Muscle layer of duodenum (tissue), 2 donors: ENCODE data around the gene RFXANK.

Source experiments
- H3K27ac ChIP-seq: one replicate; pipeline ENCODE4 v1.7.0; 2013; ENCODE audit warnings: mild to moderate bottlenecking, low read length
- H3K27me3 ChIP-seq: one replicate; pipeline ENCODE4 v1.7.0; 2013; ENCODE audit warnings: low read depth, mild to moderate bottlenecking, control low read depth, low read length
- H3K36me3 ChIP-seq, 2 donors: one replicate each; pipeline ENCODE4 v1.7.0; 2013; ENCODE audit warnings: low read length in 2 of 2, control low read depth in 1 of 2, mild to moderate bottlenecking in 1 of 2; ENCODE audit not compliant: insufficient read depth in 2 of 2, control insufficient read depth in 1 of 2
- H3K4me1 ChIP-seq, 2 donors: one replicate each; pipeline ENCODE4 v1.7.0; 2013; ENCODE audit warnings: low read length in 2 of 2, mild to moderate bottlenecking in 2 of 2, control low read depth in 1 of 2, moderate library complexity in 1 of 2; ENCODE audit not compliant: insufficient read depth in 2 of 2, control insufficient read depth in 1 of 2
- H3K4me3 ChIP-seq, 2 donors: one replicate each; pipeline ENCODE4 v1.7.0; 2013; ENCODE audit warnings: low read length in 2 of 2, low read depth in 1 of 2, mild to moderate bottlenecking in 1 of 2
- H3K9me3 ChIP-seq, 2 donors: one replicate each; pipeline ENCODE4 v1.7.0; 2013; ENCODE audit warnings: low read length in 2 of 2, control low read depth in 1 of 2, mild to moderate bottlenecking in 1 of 2; ENCODE audit not compliant: control insufficient read depth in 1 of 2
- donor health status: healthy.

The RFXANK gene

DNA sequence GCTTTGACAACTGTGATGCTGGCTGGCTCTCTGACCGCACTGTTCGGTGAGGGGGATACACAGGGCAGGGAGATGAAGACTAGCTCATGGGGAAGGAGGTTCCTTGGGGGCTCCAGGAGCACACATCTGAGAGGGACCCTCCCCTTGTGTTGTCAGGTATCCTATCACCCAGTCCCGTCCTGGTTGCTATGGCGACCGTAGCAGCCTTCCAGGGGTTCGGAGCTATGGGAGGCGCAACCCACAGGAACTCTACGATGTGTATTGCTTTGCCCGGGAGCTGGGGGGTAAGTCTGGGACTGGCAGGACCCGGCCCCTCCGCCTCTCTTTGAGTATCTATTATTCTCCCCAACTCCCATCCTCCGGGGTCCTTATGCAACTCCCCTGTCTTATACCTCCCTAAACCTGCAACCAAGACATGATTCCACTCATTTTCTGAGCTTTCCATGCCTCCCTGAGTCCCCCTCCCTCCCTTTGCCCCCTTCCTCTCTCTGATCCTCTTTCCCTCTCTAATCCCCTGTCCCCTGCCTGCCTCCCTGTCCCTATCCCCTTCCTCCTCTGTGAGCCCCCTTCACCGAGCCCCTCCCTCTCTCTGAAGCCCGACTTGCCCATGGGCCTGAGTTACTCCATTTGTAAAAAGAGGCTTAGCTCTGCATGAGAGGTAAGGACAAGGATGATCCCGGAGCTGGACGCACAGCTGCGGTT is 32.2 kb downstream of the RFXANK start:
- no peaks in the 10 kb centered on the region for H3K36me3 ChIP-seq
- H3K4me1 ChIP-seq: peaks cover 0 to 11% of the 10 kb centered on the region in 2 donors
- no peak overlapping the region for H3K27ac ChIP-seq
- H3K9me3 ChIP-seq: no peaks in the 10 kb centered on the region
- peaks cover 22% of the 10 kb centered on the region for H3K27me3 ChIP-seq
- peak overlapping the region in 1 of 2 donors; percentile 60 for H3K4me3 ChIP-seq

DNA sequence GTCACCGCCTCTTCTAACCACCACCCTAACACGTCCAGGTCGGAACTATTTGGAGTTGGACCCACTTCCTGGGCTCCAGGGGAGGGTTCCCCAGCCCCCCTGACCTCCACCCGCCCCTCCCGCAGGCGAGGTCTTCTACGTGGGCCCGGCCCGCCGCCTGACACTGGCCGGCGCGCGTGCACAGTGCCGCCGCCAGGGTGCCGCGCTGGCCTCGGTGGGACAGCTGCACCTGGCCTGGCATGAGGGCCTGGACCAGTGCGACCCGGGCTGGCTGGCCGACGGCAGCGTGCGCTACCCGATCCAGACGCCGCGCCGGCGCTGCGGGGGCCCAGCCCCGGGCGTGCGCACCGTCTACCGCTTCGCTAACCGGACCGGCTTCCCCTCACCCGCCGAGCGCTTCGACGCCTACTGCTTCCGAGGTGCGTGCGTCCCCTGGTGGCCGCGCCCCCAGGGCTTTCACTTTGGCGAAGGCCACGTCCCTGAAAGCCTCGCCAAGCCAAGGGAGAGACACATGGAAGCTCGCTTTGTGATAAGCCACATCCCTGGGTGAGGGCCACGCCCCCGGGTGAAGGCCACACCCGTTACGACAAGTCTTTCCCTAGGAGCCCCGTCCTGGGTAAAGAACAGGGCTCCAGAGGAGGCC is 32.9 kb downstream of the RFXANK start:
- Histone ChIP-seq H3K4me3 (peak overlapping the region; percentile 21 to 60), H3K9me3 (no peaks in the 10 kb centered on the region), H3K36me3 (no peaks in the 10 kb centered on the region), H3K27ac (no peak overlapping the region), H3K27me3 (peaks cover 22% of the 10 kb centered on the region), H3K4me1 (peaks cover 0 to 11% of the 10 kb centered on the region in 2 donors)

DNA sequence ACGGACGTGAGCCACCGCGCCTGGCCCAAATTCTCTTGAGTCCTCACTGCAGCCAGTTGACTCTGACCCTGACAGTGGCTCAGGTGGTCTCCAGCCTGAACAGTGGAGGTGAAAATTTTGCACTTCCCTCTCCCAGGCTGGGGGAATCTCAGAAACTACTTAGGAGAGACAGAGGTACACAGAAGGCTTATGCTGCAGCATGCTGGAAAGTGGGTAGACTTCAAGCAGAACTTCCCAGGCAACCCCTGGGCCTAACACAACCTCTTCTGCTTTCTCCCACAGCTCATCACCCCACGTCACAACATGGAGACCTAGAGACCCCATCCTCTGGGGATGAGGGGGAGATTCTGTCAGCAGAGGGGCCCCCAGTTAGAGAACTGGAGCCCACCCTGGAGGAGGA is 34.1 kb downstream of the RFXANK start:
- no peak overlapping the region for H3K4me3 ChIP-seq
- no peak overlapping the region for H3K27ac ChIP-seq
- H3K36me3 ChIP-seq: no peaks in the 10 kb centered on the region
- H3K27me3 ChIP-seq: peaks cover 22% of the 10 kb centered on the region
- peaks cover 0 to 11% of the 10 kb centered on the region in 2 donors for H3K4me1 ChIP-seq
- H3K9me3 ChIP-seq: no peaks in the 10 kb centered on the region

DNA sequence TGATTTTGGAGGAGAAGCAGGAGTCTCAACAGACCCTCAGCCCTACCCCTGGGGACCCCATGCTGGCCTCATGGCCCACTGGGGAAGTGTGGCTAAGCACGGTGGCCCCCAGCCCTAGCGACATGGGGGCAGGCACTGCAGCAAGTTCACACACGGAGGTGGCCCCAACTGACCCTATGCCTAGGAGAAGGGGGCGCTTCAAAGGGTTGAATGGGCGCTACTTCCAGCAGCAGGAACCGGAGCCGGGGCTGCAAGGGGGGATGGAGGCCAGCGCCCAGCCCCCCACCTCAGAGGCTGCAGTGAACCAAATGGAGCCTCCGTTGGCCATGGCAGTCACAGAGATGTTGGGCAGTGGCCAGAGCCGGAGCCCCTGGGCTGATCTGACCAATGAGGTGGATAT is 34.6 kb downstream of the RFXANK start:
- Histone ChIP-seq H3K9me3 (no peaks in the 10 kb centered on the region), H3K27ac (no peak overlapping the region), H3K4me1 (peaks cover 0 to 11% of the 10 kb centered on the region in 2 donors), H3K27me3 (peaks cover 22% of the 10 kb centered on the region), H3K4me3 (no peak overlapping the region), H3K36me3 (no peaks in the 10 kb centered on the region)

DNA sequence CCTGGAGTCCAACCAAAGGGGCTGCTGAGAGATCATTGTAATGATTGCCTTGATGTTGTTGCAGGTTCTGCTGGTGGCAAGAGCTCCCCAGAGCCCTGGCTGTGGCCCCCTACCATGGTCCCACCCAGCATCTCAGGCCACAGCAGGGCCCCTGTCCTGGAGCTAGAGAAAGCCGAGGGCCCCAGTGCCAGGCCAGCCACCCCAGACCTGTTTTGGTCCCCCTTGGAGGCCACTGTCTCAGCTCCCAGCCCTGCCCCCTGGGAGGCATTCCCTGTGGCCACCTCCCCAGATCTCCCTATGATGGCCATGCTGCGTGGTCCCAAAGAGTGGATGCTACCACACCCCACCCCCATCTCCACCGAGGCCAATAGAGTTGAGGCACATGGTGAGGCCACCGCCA is 35.2 kb downstream of the RFXANK start:
- Histone ChIP-seq H3K9me3 (peaks cover 0 to 3% of the 10 kb centered on the region in 2 donors), H3K4me1 (peaks cover 0 to 11% of the 10 kb centered on the region in 2 donors), H3K27ac (no peak overlapping the region), H3K27me3 (peaks cover 22% of the 10 kb centered on the region), H3K36me3 (no peaks in the 10 kb centered on the region), H3K4me3 (no peak overlapping the region)

DNA sequence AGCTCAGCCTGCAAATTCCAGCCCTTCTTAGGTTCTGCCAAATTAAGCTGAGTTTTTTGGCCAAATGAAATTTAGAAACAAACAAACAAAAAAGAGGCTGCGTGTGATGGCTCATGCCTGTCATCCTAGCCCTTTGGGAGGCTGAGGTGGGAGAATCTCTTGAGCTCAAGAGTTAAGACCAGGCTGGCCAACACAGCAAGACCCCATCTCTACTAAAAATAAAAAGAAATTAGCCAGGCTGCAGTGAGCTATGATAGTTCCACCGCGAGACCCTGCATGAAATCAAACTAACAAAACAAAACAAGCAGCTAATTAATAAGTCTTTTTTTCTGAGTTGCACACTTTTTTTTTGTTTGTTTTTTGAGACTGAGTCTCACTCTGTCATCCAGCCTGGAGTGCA is 37.6 kb downstream of the RFXANK start:
- Histone ChIP-seq H3K27me3 (peaks cover 12% of the 10 kb centered on the region), H3K9me3 (peaks cover 11 to 21% of the 10 kb centered on the region in 2 donors), H3K4me1 (peaks cover 0 to 8% of the 10 kb centered on the region in 2 donors), H3K27ac (no peak overlapping the region), H3K4me3 (no peak overlapping the region), H3K36me3 (no peaks in the 10 kb centered on the region)

DNA sequence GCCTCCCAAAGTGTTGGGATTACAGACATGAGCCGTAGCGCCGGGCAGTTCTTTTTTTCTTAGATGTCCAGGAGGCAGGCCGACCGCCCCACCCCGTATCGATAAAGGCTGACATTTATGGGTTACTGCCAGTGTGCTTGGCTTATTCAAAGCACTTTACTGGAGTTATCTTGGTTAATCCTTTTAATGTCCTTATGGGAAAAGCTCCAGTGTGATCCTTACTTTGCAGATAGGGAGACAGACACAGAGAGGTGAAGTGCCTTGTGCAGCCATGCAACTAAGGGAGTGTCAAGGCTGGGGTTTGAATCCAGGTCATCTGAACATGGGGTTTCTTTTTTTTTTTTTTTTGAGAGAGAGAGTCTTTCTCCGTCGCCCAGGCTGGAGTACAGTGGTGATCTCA is 38.9 kb downstream of the RFXANK start:
- Histone ChIP-seq H3K9me3 (peaks cover 14 to 30% of the 10 kb centered on the region in 2 donors), H3K4me1 (no peaks in the 10 kb centered on the region), H3K4me3 (no peak overlapping the region), H3K36me3 (no peaks in the 10 kb centered on the region), H3K27ac (no peak overlapping the region), H3K27me3 (peaks cover 10% of the 10 kb centered on the region)

DNA sequence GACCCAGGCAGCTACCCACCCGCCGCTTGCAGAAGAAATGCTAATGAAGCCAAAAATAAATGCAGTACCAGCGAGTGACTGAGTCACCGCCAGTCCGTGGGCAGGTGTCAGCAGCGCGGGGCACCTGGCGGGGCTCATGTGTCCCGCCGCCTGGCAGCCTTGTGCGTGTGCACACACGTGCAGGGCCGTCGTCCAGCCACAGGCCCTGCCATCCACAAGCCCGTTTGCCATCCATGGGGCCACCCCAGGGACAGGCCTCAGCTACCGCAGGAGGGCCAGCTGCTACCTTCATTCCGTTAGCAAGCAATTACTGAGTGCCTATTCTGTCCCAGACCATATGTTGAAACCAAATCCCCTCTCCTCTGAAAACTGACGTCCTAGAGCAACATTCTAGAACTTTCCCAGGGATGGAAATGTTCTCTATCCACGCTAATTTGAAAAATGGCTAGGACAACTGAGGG is 40.2 kb downstream of the RFXANK start:
- no peaks in the 10 kb centered on the region for H3K36me3 ChIP-seq
- no peak overlapping the region for H3K27ac ChIP-seq

DNA sequence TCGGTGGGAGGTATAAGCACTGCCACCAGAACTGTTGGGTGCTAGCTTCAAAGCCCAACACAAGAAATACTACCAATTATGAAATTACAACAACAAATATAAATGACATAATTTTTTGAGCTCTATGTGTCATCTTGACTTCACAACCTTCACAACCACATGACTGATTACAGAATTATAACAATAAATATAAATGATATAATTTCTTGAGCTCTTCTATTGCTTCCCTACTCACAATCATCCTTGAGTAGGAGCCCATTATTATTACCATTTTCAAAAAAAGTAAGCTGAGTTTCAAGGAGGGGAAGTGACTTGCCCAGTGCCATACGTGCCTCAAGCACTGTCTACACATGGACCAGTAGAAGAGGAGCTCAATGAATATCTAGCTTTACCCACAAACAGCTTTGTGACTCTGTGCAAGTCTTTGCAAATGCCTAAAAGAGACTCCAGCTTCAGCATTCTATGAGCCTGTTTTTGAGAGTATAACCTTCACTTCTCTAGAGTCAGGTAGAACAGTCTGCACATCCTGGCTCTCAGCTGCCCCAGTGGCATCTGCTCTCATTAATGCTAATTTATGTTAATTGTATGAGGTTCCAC is 42.3 kb downstream of the RFXANK start:
- Histone ChIP-seq H3K27me3 (peaks cover 4% of the 10 kb centered on the region), H3K4me1 (no peaks in the 10 kb centered on the region), H3K9me3 (peaks cover 14 to 33% of the 10 kb centered on the region in 2 donors), H3K27ac (no peak overlapping the region), H3K36me3 (no peaks in the 10 kb centered on the region), H3K4me3 (peak overlapping the region in 1 of 2 donors; percentile 22)

More for the DNA sequence above, 40.2 kb downstream of the RFXANK start:
- Histone ChIP-seq H3K4me3 (no peak overlapping the region), H3K4me1 (no peaks in the 10 kb centered on the region), H3K9me3 (peaks cover 14 to 33% of the 10 kb centered on the region in 2 donors), H3K27me3 (peaks cover 5% of the 10 kb centered on the region)

DNA sequence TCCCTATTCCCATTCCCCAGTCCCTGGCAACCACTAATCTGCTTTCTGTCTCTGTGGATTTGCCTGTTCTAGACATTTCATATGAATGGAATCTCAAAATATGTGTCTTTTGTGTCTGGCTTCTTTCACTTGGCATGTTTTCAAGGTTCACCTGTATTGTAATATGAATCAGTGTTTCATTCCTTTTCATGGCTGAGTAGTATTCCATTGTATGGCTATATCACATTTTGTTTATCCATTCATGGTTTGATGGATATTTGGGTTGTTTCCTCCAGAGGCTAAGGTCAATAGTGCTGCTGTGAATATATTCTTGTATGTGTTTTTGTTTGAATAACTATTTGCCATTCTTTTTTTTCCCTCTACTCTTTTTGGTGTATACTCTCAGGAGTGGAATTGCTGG is 44.1 kb downstream of the RFXANK start:
- Histone ChIP-seq H3K4me3 (no peak overlapping the region), H3K9me3 (peaks cover 14 to 33% of the 10 kb centered on the region in 2 donors), H3K27me3 (peaks cover 4% of the 10 kb centered on the region), H3K27ac (no peak overlapping the region), H3K4me1 (no peaks in the 10 kb centered on the region), H3K36me3 (no peaks in the 10 kb centered on the region)

DNA sequence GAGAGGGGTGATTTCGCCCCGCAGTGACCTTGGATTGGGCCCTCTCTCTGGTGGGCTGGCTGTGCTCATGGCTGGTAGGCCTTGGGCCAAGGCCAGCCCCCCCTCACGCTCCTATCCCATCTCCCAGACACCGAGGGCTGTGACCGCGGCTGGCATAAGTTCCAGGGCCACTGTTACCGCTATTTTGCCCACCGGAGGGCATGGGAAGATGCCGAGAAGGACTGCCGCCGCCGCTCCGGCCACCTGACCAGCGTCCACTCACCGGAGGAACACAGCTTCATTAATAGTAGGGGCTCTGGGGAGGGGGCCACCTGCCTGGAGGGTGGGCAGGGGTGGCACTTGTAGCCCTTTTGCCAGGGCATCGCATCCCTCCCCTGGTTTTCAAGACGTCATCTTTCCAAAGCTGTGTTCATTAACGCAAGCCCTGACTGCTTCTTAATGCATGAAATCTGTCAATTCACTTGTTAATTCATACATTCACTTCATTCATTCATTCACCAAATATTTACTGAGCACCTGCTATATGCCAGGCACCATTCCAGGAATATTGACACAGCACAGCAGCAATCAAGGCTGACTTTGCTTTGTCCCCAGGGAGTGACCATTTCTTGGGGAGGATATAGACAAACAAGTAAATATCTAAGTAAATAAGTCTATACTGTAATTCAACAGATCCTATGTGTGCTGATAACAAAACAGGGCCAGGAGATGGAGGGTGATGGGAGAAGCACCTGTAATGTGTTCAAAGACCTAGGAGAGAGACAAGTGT is 46.3 kb downstream of the RFXANK start:
- no peaks in the 10 kb centered on the region for H3K4me1 ChIP-seq
- H3K9me3 ChIP-seq: peaks cover 14 to 25% of the 10 kb centered on the region in 2 donors
- no peak overlapping the region for H3K27ac ChIP-seq
- peaks cover 4% of the 10 kb centered on the region for H3K27me3 ChIP-seq
- no peaks in the 10 kb centered on the region for H3K36me3 ChIP-seq
- no peak overlapping the region for H3K4me3 ChIP-seq
